GM19395 (cell line): ENCODE measurements around the gene FAM184B.

Experiments
- ATAC-seq: cut with Tn5 transposase; IDR thresholded peaks from one replicate; pipeline ENCODE4 v1.9.1; 2021; ENCODE audit warnings: mild to moderate bottlenecking, moderate library complexity; ENCODE audit not compliant: unreplicated experiment

The FAM184B gene

DNA sequence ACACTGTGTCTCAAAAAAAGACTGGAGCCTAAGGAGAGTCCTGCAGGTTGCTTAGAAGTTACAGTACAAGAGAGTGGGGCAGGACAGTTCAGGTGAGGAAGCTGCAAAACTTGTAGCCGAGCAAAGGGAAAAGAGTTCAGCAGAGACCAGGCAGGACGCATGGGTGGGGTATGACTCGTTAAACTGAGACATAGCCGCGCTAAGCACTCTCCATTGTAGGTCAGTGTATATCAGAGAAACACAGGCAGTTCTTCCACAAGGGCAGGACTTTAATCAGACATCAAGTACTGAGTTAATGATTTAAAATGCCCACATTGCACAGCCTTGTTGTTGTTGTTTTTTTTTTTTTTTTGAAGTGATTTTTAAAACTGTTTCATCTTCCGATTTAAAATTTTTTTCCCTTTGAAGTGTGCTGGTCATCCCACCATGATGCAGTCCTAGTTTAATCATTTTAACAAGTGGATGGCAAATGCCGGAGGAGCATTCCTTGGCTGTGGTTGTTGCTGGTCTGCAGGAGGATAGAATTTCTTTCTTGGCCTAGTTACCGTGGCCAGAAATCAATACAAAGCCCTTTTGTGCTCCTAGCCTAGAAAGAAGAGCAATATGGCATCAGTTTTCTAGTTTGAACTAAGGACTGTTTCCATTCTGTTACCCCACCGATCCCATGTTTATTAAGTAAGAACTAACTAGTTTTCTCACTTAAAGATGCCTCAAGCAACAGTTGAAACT lies 194.2 kb downstream of the FAM184B start:
- ATAC-seq: no peak

DNA sequence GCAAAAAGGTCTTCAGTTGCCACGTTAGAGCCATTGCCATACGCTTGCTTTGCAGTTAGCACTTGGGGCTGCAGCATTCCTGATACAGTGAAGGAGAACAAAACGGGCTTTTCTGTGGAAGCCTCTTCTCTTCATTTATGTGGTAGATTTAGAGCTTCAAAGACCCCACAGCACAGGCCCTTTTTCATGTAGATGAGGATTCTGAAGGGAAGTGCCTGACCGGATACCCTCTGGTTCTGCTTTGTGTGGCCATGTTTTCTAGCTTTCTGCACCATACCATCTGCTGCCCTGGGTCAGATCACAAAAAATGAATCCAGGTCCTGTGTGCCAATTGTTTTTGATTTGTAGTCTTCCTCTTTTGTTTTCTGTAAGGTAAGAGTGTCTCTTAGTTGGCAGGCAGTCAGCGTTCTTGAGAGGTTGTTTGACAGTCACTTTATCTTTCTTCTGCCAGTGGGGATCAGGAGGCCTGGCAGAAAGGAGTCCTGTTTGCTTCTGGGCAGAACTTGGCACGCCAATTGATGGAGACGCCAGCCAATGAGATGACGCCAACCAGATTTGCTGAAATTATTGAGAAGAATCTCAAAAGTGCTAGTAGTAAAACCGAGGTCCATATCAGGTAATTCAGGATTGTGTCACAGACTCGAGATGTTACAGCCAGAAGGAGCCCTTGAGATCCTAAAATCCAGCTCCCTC lies 196.8 kb downstream of the FAM184B start:
- ATAC-seq: no peak

DNA sequence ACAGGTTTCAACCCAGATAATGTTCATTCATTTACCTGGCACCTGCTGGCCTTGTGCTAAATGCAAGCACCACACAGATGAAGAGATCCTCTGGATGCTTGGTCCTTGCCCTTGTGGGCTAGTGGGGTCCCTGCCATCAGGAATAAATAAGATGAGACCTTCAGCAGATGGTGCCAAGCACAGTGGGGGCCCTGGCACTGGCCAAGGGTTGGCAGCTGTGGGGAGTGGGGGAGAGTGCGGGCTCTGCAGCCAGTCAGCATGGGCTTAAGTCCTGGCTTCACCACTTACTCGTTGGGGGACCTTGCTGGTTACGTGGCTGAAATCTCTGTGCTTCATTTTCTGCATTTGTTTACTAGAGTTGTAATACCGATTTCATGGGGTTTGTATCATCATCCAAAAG lies 197.5 kb downstream of the FAM184B start:
- ATAC-seq: no peak

- no peak for ATAC-seq
Observed at GRCh38 chr4:17583276-17583675, 198.1 kb downstream of the FAM184B start.

DNA sequence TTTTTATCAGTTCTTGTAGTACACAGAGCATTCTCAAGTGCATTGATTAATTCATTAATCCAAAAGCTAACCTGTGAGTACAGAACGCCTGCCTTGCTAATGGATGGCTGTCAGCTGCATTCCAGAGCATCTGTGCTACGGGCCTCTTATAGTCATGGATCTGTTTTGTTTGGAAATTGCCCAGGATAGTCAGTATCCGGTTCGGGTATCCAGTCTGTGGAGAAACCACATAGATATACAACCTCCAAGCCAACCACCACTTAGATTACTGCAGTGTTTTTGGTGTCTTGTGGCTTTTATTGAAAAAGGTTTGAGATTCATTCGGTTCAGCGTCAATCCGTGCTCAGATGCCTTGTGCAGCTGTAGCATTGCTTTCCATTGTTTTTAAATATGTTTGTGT lies 200.5 kb downstream of the FAM184B start:
- ATAC-seq: no peak
